ENCODE results near the gene CTSV.
"Not testable (repeated sequence)": the region's sequence is repeated elsewhere in the genome, so short reads cannot be mapped to it uniquely, and the experiment has no call there.

CTSV gene

DNA sequence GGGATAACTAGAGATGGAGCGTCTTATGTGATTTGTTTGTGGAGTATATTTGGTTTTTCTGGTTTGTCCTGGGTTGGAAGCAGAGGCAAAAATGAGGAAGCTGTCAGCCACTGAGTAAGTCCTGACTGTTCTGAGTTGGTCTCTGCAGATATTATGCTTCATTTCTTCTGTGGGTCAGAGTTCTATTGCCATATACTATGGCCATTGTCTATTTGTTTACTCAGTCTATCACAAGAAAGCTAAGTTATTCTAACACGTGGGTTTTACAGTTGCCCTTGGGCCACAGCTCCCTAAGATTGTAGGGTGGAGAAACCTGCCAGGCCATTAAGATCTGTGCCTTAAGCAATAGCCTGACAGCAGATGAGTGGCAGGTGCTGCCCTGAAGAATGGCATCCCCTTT is 3.0 kb upstream of the CTSV start:
- DNase-seq (ENCODE audit: low spot score): no peak

DNA sequence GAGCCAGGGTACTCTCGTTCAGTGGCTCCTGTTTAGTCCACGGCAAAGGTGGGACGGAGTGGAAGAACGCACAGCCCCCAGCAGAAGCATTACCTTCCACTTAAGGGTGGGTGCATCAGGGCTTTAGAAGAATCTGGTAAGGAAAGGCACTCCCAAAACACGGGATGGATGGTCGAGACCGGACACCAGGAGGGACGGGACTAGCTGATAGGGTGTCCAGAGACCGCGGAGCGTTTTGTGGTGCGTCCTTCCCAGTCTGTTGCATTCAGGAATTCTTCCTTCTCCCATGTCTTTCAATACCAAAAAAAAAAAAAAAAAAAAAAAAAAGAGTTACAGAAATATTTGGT is 545 bp upstream of the CTSV start:
- DNase-seq (ENCODE audit: low spot score): no peak

GRCh38 chr9:97023505-97023904 is 15.4 kb downstream of the CTSV start:
- not testable (repeated sequence) for DNase-seq (ENCODE audit: low spot score)

DNA sequence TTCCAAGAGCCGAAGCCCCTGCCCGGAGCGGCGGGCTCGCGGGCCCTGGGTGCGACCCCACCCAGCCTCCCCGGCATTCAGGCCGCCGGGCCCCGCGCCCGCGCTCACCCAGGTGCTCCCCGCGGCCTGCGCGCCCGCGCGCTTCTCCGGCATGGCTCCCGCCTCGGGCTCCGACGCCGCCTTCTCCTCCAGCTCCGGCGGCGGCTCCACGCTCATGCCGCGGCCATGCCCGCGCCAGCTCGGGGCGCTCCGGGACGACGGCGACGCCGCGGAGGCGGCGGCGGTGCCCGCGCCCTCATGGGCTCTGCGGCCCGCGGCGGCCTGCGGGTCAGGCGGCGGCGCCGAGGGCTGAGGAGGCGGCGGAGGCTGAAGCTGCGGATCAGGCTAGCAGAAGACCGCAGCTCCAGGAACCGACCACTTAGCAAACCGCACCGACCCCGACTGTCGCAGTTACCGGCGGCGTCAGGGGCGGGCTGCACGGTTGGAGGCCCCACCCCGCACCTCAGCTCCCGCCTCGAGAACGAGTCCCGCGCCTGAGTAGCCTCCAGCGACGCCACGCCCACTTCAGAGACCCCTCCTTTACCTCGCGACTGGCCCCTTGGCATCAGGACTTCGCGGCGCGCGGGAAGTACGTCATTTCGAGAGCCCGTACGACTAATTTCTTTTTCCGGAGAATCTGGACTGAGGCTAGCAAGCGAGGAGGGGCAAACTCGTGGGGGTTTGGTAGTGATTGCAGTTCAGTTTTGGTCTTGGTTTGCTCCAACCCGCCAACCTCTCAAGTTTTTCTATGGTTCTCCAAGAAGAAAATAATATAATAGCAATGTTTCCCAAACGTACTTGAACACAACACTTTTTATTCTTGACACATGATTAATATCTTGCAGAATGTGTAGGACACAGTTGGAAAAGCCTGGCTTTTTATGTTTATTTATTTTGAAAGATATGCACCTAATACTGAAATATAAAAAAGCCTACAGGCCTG is 25.5 kb downstream of the CTSV start:
- DNase-seq (ENCODE audit: low spot score): peak; percentile 82

DNA sequence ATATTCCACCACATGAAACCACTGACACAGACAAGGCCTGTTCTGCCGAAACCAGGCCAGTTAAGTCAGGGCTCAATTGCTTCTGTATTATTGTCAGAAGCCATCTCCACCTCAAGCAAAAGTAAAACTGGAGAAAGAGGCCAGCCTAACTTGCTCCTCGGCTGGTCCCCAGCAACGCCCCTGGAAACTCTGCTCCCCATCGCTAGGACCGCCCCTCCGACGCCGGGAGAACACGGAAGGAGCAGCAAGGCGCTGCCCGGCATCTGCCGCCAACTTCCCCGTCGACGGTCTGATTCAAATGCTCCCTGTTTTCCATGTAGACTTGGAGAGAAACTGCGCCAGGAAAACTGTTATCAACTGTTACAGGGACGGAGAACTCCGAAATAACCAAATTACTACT is 26.3 kb downstream of the CTSV start:
- not testable (repeated sequence) for DNase-seq (ENCODE audit: low spot score)

DNA sequence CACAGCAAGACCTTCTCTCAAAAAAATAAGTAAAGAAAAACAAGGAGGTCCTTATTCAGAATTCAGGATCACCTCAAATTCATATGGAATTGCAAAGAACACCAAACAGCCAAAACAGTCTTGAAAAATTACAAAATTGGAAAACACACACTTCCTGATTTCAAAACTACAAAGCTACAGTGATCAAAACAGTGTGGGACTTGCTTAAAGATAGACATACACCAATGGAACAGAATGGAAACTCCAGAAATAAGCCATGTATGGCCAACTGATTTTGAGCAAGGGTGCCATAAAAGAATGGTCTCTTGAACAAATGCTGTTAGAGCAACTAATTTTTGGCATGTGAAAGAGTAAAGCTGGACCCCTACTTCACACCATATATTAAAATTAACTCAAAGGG is 36.7 kb downstream of the CTSV start:
- DNase-seq (ENCODE audit: low spot score): not testable (repeated sequence)

DNA sequence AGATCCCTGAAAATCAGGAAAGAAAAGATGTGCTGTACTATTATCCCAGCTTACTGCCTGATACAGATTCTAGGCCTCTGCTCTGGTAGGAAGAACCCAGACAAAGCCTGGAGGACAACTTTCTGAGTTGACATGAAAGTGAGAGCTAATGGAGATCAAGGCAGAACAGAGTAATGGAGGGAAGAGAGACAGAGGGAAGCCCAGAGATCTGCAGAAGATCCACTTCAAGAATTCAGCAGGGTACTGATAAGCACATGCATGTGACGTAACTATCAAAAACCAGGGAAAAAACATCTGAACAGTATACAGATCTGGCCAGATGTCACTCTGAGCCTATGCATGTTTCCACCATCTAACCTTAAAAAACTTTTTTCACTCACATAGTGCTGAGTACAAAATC is 37.6 kb downstream of the CTSV start:
- DNase-seq (ENCODE audit: low spot score): not testable (repeated sequence)

- DNase-seq (ENCODE audit: low spot score): not testable (repeated sequence)
These were observed 38.7 kb downstream of the CTSV start for GRCh38 chr9:97000139-97000787.

DNA sequence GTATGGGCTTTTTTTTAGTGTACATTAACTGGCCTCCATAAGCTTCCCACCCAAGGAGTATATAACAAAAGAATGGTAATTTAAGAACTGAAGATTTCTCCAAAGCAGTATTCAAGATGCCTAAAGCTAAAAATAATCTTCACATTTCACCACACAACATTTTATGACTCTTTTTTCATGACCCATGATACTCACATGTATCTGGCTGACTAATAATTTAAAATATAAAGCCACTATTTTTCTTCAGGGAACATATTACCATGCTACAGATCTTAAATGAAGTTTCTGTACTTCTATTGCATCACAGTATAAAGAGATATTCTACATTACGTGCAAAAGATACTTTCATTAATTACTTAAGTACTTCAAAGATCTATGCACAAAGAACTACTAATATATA is 39.2 kb downstream of the CTSV start:
- DNase-seq (ENCODE audit: low spot score): not testable (repeated sequence)

DNA sequence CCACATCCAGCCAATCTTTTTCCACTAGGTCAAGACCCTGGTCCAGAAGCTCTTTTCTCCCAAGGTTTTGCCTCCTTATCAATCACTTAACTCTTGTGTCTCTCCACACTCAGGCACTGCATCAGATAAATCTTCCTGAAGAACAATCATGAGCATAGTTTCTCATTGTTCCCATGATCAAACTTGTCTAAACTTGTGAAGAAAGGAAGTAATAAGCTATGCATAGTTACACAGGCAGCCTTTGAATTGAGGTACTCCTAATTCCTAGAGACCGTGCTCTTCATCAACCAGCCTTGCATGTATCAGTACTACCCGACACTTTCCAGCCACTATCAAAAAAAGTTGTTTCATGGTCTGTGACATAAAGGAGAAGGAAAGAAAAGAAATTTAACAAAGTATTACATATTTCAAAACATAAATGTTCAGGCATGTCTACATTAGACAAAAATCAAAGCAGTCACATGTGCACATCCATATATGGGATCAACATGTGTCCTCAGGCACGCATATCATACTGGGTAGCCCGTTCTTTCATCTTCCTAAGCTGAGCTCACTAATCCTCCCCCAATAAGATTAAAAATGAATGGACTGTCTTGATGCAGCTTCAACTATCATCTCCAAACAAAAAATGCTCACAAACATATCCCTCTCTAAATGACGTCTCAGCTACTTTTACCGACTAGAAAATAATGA is 41.8 kb downstream of the CTSV start:
- not testable (repeated sequence) for DNase-seq (ENCODE audit: low spot score)

GRCh38 chr9:96994531-96995016 is 44.4 kb downstream of the CTSV start:
- not testable (repeated sequence) for DNase-seq (ENCODE audit: low spot score)

DNA sequence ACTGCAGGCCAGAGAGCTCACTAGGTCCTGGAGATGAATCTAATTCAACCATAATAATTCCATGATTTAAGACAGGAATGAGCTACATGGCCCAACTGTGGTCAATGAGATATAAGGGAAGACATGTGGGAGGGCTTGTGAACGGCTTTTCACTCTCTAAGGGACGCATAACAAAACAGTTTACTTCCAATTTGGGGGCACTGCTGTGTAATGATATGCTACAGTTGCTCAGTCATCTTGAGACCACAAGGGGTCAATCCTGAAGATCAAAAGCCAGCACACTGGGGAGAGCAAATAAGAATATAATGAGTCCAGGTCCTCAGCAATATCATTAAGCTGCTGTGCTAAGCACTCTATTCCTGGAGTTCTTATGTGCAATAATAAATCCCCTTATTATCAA is 46.6 kb downstream of the CTSV start:
- DNase-seq (ENCODE audit: low spot score): not testable (repeated sequence)

GRCh38 chr9:96989747-96990318 is 49.1 kb downstream of the CTSV start:
- not testable (repeated sequence) for DNase-seq (ENCODE audit: low spot score)

- DNase-seq (ENCODE audit: low spot score): not testable (repeated sequence)
These were observed 54.1 kb downstream of the CTSV start for GRCh38 chr9:96984887-96985286.

DNA sequence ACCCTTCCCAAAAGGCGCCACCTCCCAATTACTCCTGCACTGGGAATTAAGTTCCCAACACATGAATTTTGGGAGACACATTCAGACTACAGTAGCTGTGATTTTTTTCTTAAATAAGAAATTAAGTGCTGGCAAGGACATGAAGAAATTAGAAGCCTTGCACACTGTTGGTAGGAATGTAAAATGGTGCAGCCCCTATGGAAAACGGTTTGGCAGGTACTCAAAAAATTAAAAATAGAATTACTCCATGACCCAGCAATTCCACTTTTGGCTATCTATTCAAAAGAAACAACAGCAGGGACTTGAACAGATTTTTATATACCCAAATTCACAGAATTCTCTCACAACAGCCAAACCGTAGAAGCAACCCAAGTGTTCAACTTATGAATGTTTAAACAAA is 54.8 kb downstream of the CTSV start:
- DNase-seq (ENCODE audit: low spot score): not testable (repeated sequence)

- DNase-seq (ENCODE audit: low spot score): not testable (repeated sequence)
These were observed 55.3 kb downstream of the CTSV start for GRCh38 chr9:96983496-96984122.

All from ecto neural progenitor cell (in vitro differentiated cells).